WTC11 (cell line): ENCODE measurements around the gene NCAPD2. TPM values are rescaled to one million over a fixed set of nuclear protein-coding genes. Genes with fewer than 3 reads are reported as not detected.
A peak's percentile ranks its signal among the peaks of the same experiment; 100 is the strongest.

ENCODE experiments used
- ATF2 ChIP-seq: sonication (generic); formaldehyde crosslinking; IDR thresholded peaks from 2 replicates; pipeline ENCODE4 v1.8.1; 2022; ENCODE audit warnings: low read depth, missing genetic modification reagents, borderline replicate concordance
- ATF3 ChIP-seq: sonication (generic); formaldehyde crosslinking; conservative IDR thresholded peaks from 2 replicates; pipeline ENCODE4 v1.8.1; 2022; ENCODE audit warnings: mild to moderate bottlenecking, missing genetic modification reagents
- ETV6 ChIP-seq: sonication (generic); formaldehyde crosslinking; IDR thresholded peaks from 2 replicates; pipeline ENCODE4 v1.8.1; 2022; ENCODE audit warnings: mild to moderate bottlenecking, missing genetic modification reagents
- FOXP4 ChIP-seq: sonication (generic); formaldehyde crosslinking; IDR thresholded peaks from 2 replicates; pipeline ENCODE4 v1.8.0; 2022; ENCODE audit warnings: mild to moderate bottlenecking, missing genetic modification reagents
- JAZF1 ChIP-seq: fragments of 250-450 bp; sonication (Bioruptor Pico); IDR thresholded peaks from 2 replicates; pipeline ENCODE4 v1.9.0; 2021; ENCODE audit warnings: moderate library complexity, mild to moderate bottlenecking, inconsistent platforms
- JUN ChIP-seq: sonication (generic); formaldehyde crosslinking; IDR thresholded peaks from 2 replicates; pipeline ENCODE4 v1.8.0; 2023; ENCODE audit warnings: mild to moderate bottlenecking, missing genetic modification reagents
- MLX ChIP-seq: sonication (generic); formaldehyde crosslinking; IDR thresholded peaks from 2 replicates; pipeline ENCODE4 v1.8.1; 2023; ENCODE audit warnings: mild to moderate bottlenecking, missing genetic modification reagents, moderate library complexity
- PRRX2 ChIP-seq: fragments of 250-450 bp; sonication (Bioruptor Pico); IDR thresholded peaks from 2 replicates; pipeline ENCODE4 v1.8.0; 2021; ENCODE audit warnings: mild to moderate bottlenecking
- SMAD3 ChIP-seq: sonication (generic); formaldehyde crosslinking; IDR thresholded peaks from 2 replicates; pipeline ENCODE4 v1.8.0; 2022; ENCODE audit warnings: missing genetic modification reagents, mild to moderate bottlenecking, borderline replicate concordance
- SMAD4 ChIP-seq: sonication (generic); formaldehyde crosslinking; IDR thresholded peaks from 2 replicates; pipeline ENCODE4 v1.8.0; 2022; ENCODE audit warnings: mild to moderate bottlenecking, missing genetic modification reagents
- TP53 ChIP-seq: sonication (generic); formaldehyde crosslinking; IDR thresholded peaks from 2 replicates; pipeline ENCODE4 v1.8.1; 2023; ENCODE audit warnings: mild to moderate bottlenecking, missing genetic modification reagents
- USF2 ChIP-seq: sonication (generic); formaldehyde crosslinking; IDR thresholded peaks from 2 replicates; pipeline ENCODE4 v1.8.1; 2023; ENCODE audit warnings: mild to moderate bottlenecking, missing genetic modification reagents, moderate library complexity
- ZBTB21 ChIP-seq: sonication (generic); formaldehyde crosslinking; IDR thresholded peaks from 2 replicates; pipeline ENCODE4 v1.8.1; 2023; ENCODE audit warnings: mild to moderate bottlenecking, missing genetic modification reagents, borderline replicate concordance
- ZNF138 ChIP-seq: sonication (generic); formaldehyde crosslinking; conservative IDR thresholded peaks from 2 replicates; pipeline ENCODE4 v1.8.1; 2022; ENCODE audit warnings: mild to moderate bottlenecking, moderate library complexity, missing genetic modification reagents
- ZNF219 ChIP-seq: sonication (generic); formaldehyde crosslinking; IDR thresholded peaks from 2 replicates; pipeline ENCODE4 v1.8.0; 2023; ENCODE audit warnings: missing genetic modification reagents, mild to moderate bottlenecking, borderline replicate concordance
- ZNF263 ChIP-seq: sonication (generic); formaldehyde crosslinking; IDR thresholded peaks from 2 replicates; pipeline ENCODE4 v1.8.1; 2022; ENCODE audit warnings: low read depth, mild to moderate bottlenecking, moderate library complexity, missing genetic modification reagents
- ZNF396 ChIP-seq: fragments of 250-450 bp; sonication (Bioruptor Pico); IDR thresholded peaks from 2 replicates; pipeline ENCODE4 v1.8.0; 2021; ENCODE audit warnings: mild to moderate bottlenecking, moderate library complexity, borderline replicate concordance
- ZNF416 ChIP-seq: fragments of 250-450 bp; sonication (Bioruptor Pico); IDR thresholded peaks from 2 replicates; pipeline ENCODE4 v1.9.0; 2021; ENCODE audit warnings: mild to moderate bottlenecking, inconsistent platforms
- ZNF512 ChIP-seq: sonication (generic); formaldehyde crosslinking; IDR thresholded peaks from 2 replicates; pipeline ENCODE4 v1.8.1; 2022; ENCODE audit warnings: missing genetic modification reagents, borderline replicate concordance
- ZNF671 ChIP-seq: fragments of 250-450 bp; sonication (Bioruptor Pico); IDR thresholded peaks from 2 replicates; pipeline ENCODE4 v1.8.0; 2021; ENCODE audit warnings: mild to moderate bottlenecking
- ZSCAN18 ChIP-seq: fragments of 250-450 bp; sonication (Bioruptor Pico); IDR thresholded peaks from 2 replicates; pipeline ENCODE4 v2.1.2; 2022; ENCODE audit warnings: mild to moderate bottlenecking, moderate library complexity
- total RNA-seq: library from RNA; stranded (reverse); gene quantifications from 3 replicates; pipeline ENCODE4 v1.2.3, GENCODE V29; 2021
- TF ChIP-seq, protein P1 (sequence below): sonication (generic); formaldehyde crosslinking; IDR thresholded peaks from 2 replicates; pipeline ENCODE4 v1.8.1; 2022; ENCODE audit warnings: low read depth, mild to moderate bottlenecking, moderate library complexity, missing genetic modification reagents, borderline replicate concordance
- TF ChIP-seq, protein P2 (sequence below): sonication (generic); formaldehyde crosslinking; IDR thresholded peaks from 2 replicates; pipeline ENCODE4 v1.8.1; 2022; ENCODE audit warnings: mild to moderate bottlenecking, moderate library complexity, missing genetic modification reagents
- TF ChIP-seq, protein P3 (sequence below): sonication (generic); formaldehyde crosslinking; IDR thresholded peaks from 2 replicates; pipeline ENCODE4 v1.8.0; 2022; ENCODE audit warnings: mild to moderate bottlenecking, missing genetic modification reagents
- TF ChIP-seq, protein P4 (sequence below): sonication (generic); formaldehyde crosslinking; IDR thresholded peaks from 2 replicates; pipeline ENCODE4 v1.8.1; 2023; ENCODE audit warnings: mild to moderate bottlenecking, moderate library complexity, missing genetic modification reagents

NCAPD2 gene
- total RNA-seq, 1 experiment from 2014 or later, result 141 TPM

DNA sequence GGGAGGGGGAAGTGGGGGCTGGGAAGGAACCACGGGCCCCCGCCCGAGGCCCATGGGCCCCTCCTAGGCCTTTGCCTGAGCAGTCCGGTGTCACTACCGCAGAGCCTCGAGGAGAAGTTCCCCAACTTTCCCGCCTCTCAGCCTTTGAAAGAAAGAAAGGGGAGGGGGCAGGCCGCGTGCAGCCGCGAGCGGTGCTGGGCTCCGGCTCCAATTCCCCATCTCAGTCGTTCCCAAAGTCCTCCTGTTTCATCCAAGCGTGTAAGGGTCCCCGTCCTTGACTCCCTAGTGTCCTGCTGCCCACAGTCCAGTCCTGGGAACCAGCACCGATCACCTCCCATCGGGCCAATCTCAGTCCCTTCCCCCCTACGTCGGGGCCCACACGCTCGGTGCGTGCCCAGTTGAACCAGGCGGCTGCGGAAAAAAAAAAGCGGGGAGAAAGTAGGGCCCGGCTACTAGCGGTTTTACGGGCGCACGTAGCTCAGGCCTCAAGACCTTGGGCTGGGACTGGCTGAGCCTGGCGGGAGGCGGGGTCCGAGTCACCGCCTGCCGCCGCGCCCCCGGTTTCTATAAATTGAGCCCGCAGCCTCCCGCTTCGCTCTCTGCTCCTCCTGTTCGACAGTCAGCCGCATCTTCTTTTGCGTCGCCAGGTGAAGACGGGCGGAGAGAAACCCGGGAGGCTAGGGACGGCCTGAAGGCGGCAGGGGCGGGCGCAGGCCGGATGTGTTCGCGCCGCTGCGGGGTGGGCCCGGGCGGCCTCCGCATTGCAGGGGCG is 40.2 kb downstream of the NCAPD2 start, which contains the start of gene GAPDH (continued):
- TF ChIP-seq, protein P1, sequence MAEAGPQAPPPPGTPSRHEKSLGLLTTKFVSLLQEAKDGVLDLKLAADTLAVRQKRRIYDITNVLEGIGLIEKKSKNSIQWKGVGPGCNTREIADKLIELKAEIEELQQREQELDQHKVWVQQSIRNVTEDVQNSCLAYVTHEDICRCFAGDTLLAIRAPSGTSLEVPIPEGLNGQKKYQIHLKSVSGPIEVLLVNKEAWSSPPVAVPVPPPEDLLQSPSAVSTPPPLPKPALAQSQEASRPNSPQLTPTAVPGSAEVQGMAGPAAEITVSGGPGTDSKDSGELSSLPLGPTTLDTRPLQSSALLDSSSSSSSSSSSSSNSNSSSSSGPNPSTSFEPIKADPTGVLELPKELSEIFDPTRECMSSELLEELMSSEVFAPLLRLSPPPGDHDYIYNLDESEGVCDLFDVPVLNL (CRISPR knock-in tag), result no peak
- no peak; the same call in 1 of the 2 replicates for TF ChIP-seq FOXP4 (CRISPR knock-in tag)
- no peak for TF ChIP-seq JAZF1 (CRISPR knock-in tag)
- TF ChIP-seq ZBTB21 (CRISPR knock-in tag), result no peak
- TF ChIP-seq SMAD3, result peak; percentile 94
- no peak for TF ChIP-seq PRRX2 (CRISPR knock-in tag)
- TF ChIP-seq TP53 (CRISPR knock-in tag), result no peak
- TF ChIP-seq, protein P2, sequence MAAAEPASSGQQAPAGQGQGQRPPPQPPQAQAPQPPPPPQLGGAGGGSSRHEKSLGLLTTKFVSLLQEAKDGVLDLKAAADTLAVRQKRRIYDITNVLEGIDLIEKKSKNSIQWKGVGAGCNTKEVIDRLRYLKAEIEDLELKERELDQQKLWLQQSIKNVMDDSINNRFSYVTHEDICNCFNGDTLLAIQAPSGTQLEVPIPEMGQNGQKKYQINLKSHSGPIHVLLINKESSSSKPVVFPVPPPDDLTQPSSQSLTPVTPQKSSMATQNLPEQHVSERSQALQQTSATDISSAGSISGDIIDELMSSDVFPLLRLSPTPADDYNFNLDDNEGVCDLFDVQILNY (CRISPR knock-in tag), result no peak
- no peak for TF ChIP-seq ZNF396
- TF ChIP-seq, protein P3, sequence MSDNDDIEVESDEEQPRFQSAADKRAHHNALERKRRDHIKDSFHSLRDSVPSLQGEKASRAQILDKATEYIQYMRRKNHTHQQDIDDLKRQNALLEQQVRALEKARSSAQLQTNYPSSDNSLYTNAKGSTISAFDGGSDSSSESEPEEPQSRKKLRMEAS (CRISPR knock-in tag), result peak; percentile 78
- TF ChIP-seq ATF3 (CRISPR knock-in tag), result no peak
- TF ChIP-seq ZNF416 (CRISPR knock-in tag), result no peak; the same call in 1 of the 2 replicates
- TF ChIP-seq USF2 (CRISPR knock-in tag), result no peak
- no peak for TF ChIP-seq ZNF512
- TF ChIP-seq MLX (CRISPR knock-in tag), result no peak
- peak; percentile 73 for TF ChIP-seq ETV6
- TF ChIP-seq ZNF138 (CRISPR knock-in tag), result no peak
- TF ChIP-seq ZSCAN18 (CRISPR knock-in tag), result no peak
- no peak for TF ChIP-seq ZNF219 (CRISPR knock-in tag)
- TF ChIP-seq, protein P4, sequence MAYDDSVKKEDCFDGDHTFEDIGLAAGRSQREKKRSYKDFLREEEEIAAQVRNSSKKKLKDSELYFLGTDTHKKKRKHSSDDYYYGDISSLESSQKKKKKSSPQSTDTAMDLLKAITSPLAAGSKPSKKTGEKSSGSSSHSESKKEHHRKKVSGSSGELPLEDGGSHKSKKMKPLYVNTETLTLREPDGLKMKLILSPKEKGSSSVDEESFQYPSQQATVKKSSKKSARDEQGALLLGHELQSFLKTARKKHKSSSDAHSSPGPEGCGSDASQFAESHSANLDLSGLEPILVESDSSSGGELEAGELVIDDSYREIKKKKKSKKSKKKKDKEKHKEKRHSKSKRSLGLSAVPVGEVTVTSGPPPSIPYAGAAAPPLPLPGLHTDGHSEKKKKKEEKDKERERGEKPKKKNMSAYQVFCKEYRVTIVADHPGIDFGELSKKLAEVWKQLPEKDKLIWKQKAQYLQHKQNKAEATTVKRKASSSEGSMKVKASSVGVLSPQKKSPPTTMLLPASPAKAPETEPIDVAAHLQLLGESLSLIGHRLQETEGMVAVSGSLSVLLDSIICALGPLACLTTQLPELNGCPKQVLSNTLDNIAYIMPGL, result peak; percentile 20; the same call in 1 of the 2 replicates
- no peak for TF ChIP-seq SMAD4
- TF ChIP-seq ATF2 (CRISPR knock-in tag), result 0 out of 2 replicates have a peak, but pooled peaks have one; percentile 33
- TF ChIP-seq JUN (CRISPR knock-in tag), result 0 out of 2 replicates have a peak, but pooled peaks have one; percentile 41
- no peak for TF ChIP-seq ZNF671
- 0 out of 2 replicates have a peak, but pooled peaks have one; percentile 16 for TF ChIP-seq ZNF263 (CRISPR knock-in tag)
